Activated naive CD4-positive, alpha-beta T cell (primary cell): ENCODE data around the gene CAMSAP2.
"Not testable (repeated sequence)": the region's sequence is repeated elsewhere in the genome, so short reads cannot be mapped to it uniquely, and the experiment has no call there.

ENCODE experiments used
- DNase-seq, 4 experiments: peaks; one replicate each; lab custom pipeline; 2025; lab: John Stamatoyannopoulos, UW

CAMSAP2 gene

DNA sequence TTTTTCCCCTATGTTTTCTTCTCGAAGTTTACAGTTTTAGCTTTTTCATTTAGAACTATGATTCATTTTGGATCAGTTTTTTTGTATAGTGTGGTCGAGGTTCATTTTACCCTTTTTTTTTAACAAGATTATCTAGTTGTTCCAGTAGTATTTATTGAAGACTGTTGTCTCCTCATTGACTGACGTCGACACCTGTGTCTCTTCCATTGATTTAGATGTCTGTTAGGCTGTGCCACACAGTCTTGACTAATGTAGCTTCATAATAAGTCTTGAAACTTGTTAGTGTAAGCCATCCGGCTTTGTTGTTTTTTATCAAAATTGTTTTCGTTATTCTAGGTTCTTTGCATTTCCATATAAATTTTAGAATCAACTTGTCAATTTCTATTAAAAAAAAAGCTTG is 45.2 kb downstream of the CAMSAP2 start:
- no peak for DNase-seq

DNA sequence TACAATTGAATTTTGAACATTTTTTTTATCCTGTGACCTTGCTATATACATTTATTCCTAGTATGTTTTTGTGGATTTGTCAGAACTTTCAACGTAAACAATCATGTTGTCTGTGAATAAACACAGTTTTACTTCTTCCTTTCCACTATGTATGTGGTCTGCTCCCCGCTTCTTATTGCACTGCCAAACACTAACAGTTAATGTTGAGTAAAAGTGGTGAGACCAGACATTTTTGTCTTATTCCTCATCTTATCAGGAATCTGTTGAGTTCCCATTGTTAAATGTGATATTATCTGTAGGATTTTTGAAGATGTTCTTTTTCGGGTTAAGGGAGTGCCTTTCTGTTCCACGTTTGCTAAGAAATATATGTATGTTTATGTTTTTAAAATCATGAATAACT is 45.9 kb downstream of the CAMSAP2 start:
- no peak for DNase-seq

DNA sequence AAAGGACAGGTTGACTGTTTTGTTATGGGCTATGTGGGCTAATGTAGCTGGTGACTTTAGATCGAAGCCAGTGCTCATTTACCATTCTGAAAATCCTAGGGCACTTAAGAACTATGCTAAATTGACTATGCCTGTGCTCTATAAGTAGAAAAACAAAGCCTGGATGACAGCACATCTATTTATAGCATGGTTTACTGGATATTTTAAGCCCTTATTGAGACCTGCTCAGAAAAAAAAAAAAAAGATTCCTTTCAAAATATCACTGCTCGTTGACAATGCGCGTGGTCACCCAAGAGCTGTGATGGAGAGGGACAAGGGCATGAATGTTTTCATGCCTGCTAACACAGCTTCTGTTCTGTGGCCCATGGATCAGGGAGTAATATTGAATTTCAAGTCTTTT is 48.1 kb downstream of the CAMSAP2 start:
- no peak for DNase-seq

DNA sequence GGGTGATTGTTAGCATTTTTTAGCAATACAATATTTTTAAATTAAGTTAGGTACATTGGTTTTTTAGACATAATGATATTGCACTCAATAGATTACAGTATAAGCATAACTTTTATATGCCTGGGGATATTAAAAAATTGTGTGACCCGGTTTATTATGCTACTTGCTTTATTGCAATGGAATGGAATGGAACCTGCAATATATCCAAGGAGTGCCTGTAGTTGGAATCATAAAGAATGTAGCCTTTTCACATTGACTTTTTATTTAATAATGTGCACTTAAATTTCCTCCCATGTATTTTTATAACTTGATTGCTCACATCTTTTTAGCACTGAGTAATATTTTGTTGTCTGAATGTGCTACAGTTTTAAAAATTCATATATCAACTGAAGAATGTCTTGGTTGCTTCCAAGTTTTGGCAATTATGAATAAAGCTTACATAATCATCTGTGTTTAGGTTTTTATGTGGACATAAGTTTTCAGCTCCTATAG is 49.2 kb downstream of the CAMSAP2 start:
- no peak for DNase-seq

DNA sequence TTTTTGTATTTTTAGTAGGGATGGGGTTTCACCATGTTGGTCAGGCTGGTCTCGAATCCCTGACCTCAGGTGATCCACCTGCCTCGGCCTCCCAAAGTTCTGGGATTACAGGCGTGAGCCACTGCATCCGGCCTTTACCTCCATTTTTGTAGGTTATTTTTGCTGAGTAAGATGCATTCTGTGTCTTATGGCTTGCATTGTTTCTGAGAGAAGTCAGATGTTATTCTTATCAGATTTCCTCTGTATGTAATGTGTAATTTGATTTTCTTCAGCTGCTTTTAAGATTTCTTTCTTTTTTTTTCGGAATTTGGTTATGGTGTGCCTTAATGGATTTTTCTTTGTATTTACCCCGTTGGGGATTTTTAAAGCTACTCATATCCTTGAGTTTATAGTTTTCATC is 52.3 kb downstream of the CAMSAP2 start:
- DNase-seq, result not testable (repeated sequence)

DNA sequence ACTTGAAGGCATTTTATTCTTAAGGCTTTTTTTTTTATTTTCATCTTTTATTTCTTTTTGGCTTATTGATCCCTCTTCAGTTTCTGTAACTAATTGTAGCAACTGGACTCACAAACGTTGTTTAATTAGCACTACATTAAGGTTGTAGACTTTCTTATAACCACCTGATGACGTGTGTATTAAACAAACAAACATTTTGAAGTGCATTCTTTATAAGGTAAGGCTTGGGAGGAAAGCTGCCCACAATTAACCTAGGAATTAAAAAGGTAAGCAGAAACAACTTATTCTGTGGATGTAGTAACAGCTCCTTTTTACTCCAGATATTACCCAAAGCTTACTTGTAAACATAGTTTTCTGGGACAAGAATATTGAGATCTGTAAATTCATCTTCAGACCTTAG is 55.0 kb downstream of the CAMSAP2 start:
- DNase-seq, result no peak

DNA sequence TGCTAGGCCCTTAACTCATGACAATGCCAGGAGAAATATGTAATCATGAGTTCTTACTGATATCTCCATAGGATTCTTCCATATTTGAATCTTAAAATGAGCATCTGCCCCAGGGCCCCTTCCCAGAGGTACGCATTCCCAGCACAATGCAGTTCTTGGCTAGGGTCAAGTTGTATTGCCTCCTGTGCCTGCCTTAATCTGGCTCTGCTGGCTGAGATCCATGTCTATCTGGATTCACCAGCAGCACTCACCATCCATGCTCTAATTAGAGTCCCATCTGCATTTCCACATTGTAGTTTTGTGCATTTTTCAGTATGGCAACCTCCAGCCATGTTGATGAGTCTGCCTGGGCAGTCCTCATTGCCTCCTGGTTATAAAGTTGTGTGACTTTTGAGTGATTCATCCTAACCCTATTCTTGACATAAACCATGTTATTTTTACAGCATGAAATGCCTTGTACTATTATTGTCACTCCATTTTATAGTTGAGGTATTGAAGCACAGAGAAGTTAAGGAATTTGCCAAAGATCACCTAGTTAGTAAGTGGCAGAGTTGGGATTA is 55.9 kb downstream of the CAMSAP2 start:
- DNase-seq, result no peak

DNA sequence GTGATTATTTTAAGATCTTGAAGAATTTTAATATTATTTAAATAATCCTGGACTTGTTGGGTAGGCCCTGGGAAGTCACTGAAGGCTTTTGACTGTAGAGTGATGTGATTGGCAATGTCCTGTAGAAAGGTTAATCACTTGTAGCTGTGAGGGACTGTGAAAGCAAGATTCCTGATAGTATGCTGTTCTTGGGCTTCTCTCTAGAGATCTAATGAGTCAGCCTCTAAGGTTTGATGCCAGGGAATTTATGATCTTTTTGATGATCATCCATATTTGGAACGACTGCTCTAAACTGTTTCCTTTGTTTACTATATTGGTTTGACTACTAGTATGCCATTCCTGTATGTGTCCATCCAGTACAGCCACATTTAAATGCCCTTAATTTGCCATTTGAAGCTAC is 56.5 kb downstream of the CAMSAP2 start:
- DNase-seq, result no peak

DNA sequence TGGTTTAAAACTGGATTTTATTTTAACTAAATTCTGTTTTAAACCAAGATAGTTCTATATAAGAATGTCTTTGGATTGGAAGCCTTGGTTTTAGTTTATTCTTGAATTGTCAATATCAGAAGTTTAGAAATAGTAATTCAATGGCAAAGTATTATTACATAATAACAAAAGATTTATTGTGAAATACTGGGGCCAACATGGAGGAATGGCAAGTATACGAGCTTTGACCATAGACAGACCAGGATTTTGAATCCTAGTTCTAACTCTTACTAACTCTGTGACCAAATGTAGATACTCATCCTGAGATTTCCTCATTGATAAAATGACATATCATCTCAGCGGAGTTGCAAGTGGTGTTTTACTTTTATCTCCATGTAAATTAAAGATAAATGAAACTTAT is 63.3 kb downstream of the CAMSAP2 start:
- DNase-seq, result no peak

DNA sequence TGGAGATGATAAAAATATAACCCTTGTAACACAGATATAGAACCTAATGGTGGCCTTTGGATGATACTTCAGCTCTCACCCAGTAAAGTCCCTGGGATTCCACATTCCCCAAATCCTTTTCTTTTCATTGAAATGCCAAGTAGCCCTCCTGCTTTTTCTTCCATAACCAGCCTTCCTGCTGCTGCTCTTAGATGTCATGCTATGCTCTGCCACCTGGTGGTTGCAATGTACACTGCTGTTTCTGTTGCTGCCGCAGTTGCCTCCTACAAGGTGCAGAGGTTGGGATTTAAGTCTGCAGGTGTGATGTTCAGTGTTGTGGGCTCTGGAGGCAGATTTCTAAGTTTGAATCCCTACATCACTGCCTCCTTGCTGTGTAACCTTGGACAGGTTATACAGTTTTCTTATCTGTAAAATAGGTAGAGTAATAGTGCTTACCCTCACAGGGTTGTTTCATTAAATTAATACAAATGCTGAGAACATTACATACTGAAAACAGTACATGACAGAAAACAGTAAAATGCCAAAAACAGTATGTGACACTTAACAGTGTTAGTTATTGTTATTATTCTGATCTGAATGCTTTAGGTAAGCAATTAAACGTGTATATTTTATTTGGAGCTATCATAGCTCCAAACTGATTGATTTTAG is 64.3 kb downstream of the CAMSAP2 start:
- peak; percentile 7 to 54 (median 36) for DNase-seq

DNA sequence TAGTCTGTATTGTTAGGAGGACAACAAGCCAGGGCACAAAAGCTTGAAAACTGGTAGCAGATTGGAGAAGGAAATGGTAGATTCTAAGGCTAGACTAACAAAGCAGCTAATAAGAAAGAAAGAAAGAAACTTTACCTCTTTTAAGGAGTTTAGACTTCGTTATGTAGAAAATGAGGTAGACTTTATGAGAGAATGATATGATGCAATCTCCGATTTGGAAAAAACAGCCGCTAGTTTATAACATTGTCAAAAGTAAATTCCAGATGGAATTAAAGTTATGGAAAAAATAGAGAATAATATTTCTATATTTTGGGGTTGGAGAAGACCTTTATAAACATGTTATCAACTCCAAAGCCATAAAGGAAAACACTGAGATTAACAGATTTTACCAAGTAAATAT is 67.0 kb downstream of the CAMSAP2 start:
- DNase-seq, result no peak

DNA sequence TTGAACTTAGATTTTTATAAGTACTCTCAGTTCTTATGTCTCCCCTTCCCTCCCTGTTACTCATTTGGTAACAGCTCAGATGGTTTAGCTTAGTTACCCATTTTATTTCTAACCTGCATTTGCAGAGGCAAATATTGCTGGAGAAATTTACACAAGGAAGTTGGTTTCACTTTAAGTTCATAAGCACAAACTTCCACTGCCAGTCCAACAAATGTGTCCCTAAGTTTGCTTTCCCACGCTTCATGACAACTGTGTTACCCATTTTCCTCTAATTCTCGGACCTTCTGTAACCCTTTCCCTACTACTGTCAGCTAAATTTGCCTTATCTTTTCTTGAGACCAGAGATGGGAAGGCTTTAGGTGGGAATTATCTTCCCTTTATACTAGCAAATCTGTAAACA is 70.2 kb downstream of the CAMSAP2 start:
- no peak for DNase-seq

DNA sequence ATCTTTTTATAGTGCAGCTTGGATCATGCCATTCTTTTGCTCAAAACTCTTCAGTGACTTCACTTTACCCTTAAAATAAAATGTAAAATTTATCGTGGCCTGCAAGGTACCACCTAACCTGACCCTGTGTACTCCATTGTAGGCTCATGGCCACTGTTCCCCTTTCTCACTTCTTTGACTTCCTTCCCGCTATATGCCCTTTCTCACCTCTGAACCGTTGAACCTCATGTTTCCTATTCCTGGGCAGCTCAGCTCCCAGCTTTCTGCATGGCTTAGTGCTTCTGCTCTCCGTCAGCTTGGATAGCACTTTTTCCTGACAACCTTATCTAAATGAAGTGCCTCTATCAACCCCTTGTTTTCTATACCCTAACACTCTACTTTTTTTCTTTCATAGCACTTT is 73.0 kb downstream of the CAMSAP2 start:
- no peak for DNase-seq

DNA sequence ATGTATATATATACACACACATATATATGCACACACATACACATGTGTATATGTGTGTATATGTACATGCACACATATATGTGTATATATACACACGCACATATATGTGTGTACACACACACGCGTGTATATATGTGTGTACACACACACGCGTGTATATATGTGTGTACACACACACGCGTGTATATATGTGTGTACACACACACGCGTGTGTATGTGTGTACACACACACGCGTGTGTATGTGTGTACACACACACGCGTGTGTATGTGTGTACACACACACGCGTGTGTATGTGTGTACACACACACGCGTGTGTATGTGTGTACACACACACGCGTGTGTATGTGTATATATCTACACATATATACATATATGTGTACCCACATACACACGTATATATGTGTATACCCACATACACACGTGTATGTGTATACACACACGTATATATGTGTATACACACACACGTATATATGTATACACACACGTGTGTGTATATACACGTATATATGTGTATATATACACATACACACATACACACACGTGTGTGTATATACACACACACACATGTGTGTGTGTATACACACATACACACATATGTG is 78.0 kb downstream of the CAMSAP2 start:
- not testable (repeated sequence) for DNase-seq

DNA sequence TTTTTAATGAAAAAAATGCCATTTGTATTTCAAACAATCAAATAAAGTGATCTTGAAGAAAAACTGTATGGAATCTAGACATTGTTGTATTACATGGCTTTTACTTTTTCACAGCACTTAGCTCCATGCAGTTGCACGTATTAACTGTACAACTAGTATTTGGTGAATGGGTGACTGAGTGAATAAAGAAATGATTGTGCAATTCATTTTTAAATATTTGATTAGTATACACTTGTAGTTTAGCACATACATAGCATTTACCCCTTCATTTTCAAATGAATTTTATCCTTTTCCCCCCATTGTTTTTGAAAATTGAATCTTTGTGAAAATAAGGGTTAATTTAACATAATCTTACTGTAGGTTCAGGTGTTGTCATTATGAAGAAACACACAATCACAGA is 79.6 kb downstream of the CAMSAP2 start:
- no peak for DNase-seq

DNA sequence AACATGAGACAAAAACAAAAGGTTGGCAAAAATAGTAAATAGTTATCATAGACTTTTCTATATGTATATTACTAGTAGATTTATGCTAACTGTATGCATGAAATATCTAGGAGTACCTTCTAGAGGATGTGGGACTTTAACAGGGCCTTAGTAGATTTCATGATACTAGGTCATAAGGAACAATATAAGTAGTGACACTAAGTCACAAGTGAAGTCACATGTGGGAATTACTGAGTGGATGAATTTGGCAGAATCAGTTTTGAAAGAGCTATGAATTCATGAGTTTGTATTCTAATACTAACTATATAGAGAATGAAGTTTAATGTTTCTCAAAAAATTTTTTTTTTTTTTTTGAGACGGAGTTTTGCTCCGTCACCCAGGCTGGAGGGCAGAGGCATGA is 81.0 kb downstream of the CAMSAP2 start:
- DNase-seq, result no peak

DNA sequence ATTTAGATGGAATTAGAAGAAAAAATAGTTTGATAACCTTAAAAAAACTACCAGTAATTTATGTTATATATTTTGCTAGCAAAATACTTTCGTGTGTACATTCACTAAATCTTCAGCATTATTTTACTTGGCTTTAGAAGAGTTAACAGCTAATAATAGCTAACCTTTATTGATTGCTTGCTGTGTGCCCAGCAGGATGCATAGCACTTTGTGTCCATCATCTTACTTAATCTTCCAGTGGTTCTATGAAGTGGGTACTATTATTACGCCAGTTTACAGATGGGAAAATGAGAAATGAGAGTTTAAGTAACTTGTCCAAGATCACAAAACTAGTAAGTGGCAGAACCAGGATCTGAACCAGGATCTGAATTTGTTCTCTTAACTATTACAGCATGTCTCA is 92.4 kb downstream of the CAMSAP2 start:
- no peak for DNase-seq

DNA sequence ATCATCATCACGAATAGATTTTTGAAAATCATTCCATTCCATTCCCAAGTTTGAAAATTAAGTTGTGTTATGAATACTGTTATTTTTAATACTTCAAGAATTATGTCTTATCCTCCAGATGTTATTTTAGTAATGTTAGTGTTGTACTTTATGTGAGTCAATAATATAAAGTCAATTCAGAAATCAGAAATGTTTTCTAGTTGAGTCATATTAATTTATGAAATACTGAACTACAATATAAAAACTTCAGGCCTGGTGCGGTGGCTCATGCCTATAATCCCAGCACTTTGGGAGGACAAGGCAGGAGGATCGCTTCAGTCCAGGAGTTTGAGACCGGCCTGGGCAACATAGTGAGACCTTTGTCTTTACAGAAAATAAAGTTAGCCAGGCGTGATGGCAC is 95.7 kb downstream of the CAMSAP2 start:
- DNase-seq, result no peak

DNA sequence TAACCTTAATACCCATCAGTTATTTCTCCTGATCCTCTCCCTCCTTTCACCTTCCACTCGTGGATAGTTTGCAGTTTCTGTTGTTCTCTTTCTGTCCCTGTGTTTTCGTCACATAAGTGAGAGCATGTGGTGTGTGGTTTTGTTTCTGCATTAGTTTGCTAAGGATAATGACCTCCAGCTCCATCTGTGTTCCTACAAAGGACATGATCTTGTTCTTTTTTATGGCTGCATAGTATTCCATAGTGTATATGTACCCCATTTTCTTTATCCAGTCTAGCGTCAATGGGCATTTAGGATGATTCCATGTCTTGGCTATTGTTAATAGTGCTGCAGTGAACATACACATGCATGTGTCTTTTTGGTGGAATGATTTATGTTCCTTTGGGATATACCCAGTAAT is 97.5 kb downstream of the CAMSAP2 start:
- DNase-seq, result no peak

DNA sequence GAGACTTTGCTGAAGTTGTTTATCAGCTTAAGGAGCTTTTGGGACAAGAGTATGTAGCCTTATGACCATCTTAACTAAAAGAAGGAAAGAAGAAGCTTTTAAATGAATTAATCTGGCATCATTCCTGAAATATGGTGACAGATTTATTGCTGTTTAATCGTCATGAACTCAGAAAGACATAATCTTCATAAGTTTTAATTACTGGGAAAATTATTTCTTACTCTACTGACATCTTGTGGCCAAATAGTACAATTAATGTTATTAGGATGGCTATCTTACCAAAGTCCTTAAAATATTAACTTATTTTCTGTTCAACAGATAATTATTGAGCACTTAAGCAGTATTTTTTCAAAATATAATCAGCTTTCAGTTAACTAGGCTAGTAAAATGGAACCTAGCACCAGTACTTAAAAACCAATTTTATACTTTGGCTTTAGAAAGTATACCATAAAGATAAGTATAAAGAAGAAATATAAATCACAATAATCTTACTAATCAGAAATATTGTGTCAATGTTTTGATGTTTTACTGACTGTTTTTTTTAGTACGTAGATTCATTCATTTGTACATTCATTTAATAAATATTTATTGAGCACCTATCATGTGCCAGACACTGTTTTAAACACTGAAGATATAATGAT is 99.4 kb downstream of the CAMSAP2 start:
- no peak for DNase-seq

DNA sequence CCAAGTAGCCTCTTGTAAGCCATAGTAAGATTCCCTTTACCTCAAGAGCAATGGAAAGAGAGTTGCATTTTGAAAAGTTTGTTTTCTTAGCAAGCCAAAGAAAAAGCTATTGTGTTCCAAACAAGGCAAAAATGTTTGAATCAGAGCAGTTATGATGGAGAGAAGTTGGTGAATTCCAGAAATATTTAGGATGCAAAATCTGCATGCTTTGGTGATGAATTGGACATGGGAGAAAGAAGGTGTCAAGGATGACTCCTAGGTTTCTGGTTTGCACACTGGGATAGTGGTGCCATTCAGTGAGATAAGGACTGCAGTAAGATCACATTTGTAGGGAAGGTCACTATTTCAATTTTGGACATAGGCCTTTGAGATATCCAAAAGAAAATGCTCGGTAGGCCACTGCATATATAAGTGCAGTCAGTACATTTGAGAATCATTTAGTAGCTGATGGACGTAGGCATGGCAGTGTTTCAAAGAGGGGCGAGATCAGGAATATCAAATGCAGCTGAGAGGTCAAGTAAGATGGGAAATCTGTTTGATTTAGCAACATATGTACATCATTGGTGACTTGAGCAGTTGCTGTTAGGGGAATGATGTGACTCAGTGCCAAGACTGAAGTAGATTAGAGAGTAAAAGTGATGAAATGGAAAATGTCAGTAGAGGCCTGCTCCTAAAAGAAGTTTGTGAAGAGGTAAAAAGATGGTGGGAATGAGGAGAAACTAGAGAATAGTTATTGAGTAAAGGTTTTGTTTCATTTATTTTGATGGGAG is 100.2 kb downstream of the CAMSAP2 start:
- DNase-seq, result no peak

DNA sequence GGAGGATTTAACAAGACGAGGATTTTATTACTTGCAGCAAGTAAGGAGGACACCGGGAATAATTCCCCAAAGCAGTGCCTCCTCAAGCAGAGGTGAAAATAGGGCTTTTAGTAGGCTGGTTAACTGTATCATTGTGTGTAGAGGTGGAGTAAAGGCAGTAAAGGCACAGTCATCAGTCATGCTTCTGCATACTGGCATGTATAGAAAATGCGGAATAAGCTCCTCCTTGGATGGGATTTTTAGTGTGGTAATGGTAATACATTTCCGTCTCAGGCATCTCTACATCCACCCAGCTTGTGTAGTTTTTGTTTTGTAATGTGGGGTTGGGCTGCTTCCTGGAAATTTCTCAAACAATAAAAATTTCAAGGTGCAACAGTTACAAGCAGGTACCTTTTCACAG is 106.7 kb downstream of the CAMSAP2 start:
- no peak for DNase-seq

DNA sequence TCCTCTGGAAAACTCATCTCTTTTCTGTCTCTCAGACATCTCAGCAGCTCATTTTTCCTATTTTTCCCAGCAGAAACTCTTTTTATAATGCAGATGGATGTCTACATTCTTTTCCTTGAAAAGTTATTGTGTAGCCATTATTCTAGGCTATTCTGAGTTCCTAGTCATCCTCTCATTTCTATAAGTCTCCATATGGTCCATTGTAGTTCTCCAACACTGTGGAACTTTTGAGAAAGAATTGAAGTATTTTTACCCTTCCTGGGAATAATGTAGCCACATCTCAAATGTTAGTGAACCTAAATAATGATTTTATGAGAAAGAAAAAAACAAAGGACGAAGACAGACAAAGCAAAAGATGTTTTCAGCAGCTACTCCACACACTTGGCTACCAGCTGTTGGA is 107.7 kb downstream of the CAMSAP2 start:
- no peak for DNase-seq
